ENCODE data around the gene ZNF862.

Gene ZNF862

DNA sequence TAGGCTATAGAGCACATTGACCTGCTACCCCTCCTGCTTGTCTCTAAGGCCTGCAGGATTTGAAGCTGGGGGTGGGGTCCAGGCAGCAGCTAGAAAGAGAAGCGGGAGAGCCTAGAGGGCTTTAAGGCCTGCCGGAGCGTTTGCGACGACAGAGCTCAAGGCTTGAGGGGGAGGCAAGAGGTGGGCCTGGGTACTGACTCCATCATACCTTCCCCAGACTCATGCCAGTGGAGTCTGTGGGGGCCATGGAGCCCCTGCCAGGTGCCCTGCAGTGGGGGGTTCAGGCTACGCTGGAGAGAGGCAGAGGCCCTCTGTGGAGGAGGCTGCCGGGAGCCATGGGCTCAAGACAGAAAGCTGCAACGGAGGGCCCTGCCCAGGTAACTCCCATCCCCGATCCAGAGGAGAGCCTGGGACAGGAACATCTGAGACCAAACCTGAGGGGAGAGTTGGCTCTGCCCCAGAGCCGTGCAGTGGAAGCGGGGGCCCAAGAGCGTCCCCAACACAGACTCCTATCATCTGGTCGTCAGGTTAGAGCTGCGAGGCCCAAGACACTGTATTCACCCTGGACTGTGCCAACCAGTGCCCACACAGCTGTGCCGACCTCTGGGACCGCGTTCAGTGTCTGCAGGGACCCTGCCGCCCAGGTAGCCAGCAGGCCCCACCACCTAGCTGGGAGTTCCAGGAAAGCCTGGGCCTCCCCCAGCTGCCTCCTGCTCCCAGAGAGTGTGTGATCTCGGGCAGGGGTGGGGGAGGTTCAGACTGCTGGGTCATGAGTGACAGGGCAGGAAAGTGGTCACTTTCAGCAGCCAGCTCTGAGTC lies 13.2 kb upstream of the ZNF862 start:
- ATAC-seq, result no peak; the same call in 2 of the 3 replicates
- no peak for TF ChIP-seq GLIS3 (CRISPR knock-in tag; IDR thresholded peaks at IDR 0.05)
- TF ChIP-seq ZNF70 (CRISPR knock-in tag; IDR thresholded peaks at IDR 0.05), result no peak
- TF ChIP-seq ZNF565 (CRISPR knock-in tag; conservative IDR thresholded peaks at IDR 0.05; ENCODE audit: low read depth), result no peak
- TF ChIP-seq ARNTL (CRISPR knock-in tag; IDR thresholded peaks at IDR 0.05; ENCODE audit: borderline replicate concordance, low read depth), result no peak
- no peak for TF ChIP-seq BACH2 (CRISPR knock-in tag; IDR thresholded peaks at IDR 0.05; ENCODE audit: borderline replicate concordance)
- TF ChIP-seq SNAI2 (CRISPR knock-in tag; IDR thresholded peaks at IDR 0.05), result no peak
- no peak for TF ChIP-seq TCF4 (CRISPR knock-in tag; IDR thresholded peaks at IDR 0.05; ENCODE audit: borderline replicate concordance)
- TF ChIP-seq ZFP3 (CRISPR knock-in tag; IDR thresholded peaks at IDR 0.05), result no peak
- no peak for TF ChIP-seq ZFP30 (CRISPR knock-in tag; IDR thresholded peaks at IDR 0.05)
- TF ChIP-seq RARB (CRISPR knock-in tag; IDR thresholded peaks at IDR 0.05), result no peak
- no peak for TF ChIP-seq POU6F1 (CRISPR knock-in tag; IDR thresholded peaks at IDR 0.05; ENCODE audit: borderline replicate concordance, low read depth)
- TF ChIP-seq, protein P1, sequence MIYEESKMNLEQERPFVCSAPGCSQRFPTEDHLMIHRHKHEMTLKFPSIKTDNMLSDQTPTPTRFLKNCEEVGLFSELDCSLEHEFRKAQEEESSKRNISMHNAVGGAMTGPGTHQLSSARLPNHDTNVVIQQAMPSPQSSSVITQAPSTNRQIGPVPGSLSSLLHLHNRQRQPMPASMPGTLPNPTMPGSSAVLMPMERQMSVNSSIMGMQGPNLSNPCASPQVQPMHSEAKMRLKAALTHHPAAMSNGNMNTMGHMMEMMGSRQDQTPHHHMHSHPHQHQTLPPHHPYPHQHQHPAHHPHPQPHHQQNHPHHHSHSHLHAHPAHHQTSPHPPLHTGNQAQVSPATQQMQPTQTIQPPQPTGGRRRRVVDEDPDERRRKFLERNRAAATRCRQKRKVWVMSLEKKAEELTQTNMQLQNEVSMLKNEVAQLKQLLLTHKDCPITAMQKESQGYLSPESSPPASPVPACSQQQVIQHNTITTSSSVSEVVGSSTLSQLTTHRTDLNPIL (CRISPR knock-in tag; IDR thresholded peaks at IDR 0.05; ENCODE audit: low read depth), result no peak
- TF ChIP-seq CSDC2 (CRISPR knock-in tag; IDR thresholded peaks at IDR 0.05), result no peak
- no peak for TF ChIP-seq ZC3H10 (CRISPR knock-in tag; IDR thresholded peaks at IDR 0.05)

DNA sequence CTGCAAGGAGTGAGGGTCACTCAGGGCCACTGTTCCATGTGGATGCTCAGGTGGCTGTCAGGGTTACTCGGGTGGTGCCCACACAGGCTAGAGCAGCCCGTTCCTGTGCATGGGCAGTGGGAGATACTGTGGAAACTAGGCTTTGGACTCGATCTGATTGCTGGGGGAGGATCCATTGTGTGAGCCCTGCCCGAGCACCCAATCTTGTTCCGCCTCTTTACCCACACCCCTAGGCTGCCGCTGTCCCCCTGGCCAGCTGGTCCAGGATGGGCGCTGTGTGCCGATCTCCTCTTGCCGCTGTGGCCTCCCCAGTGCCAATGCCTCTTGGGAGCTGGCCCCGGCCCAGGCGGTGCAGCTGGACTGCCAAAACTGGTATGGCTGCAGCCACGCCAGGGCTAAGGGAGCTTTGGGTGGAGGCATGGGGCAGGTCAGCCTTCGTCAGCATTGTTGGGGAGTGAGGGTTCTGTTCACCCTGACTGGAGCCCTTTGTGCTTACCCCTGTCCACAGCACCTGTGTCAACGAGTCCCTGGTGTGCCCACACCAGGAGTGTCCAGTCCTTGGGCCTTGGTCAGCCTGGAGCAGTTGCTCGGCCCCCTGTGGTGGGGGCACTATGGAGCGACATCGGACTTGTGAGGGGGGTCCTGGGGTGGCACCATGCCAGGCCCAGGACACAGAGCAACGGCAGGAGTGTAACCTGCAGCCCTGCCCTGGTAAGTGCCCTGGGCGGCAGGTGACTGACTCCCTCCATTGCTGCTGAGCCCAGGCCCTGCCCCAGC lies 12.4 kb upstream of the ZNF862 start:
- no peak for ATAC-seq
- TF ChIP-seq POU6F1 (CRISPR knock-in tag; IDR thresholded peaks at IDR 0.05; ENCODE audit: borderline replicate concordance, low read depth), result no peak
- TF ChIP-seq ZNF70 (CRISPR knock-in tag; IDR thresholded peaks at IDR 0.05), result no peak
- TF ChIP-seq TOX (CRISPR knock-in tag; IDR thresholded peaks at IDR 0.05; ENCODE audit: borderline replicate concordance), result no peak
- TF ChIP-seq ZFP30 (CRISPR knock-in tag; IDR thresholded peaks at IDR 0.05), result no peak
- TF ChIP-seq SNAI2 (CRISPR knock-in tag; IDR thresholded peaks at IDR 0.05), result no peak
- TF ChIP-seq CSDC2 (CRISPR knock-in tag; IDR thresholded peaks at IDR 0.05), result no peak
- TF ChIP-seq ARNTL (CRISPR knock-in tag; IDR thresholded peaks at IDR 0.05; ENCODE audit: borderline replicate concordance, low read depth), result no peak
- TF ChIP-seq, protein P2, sequence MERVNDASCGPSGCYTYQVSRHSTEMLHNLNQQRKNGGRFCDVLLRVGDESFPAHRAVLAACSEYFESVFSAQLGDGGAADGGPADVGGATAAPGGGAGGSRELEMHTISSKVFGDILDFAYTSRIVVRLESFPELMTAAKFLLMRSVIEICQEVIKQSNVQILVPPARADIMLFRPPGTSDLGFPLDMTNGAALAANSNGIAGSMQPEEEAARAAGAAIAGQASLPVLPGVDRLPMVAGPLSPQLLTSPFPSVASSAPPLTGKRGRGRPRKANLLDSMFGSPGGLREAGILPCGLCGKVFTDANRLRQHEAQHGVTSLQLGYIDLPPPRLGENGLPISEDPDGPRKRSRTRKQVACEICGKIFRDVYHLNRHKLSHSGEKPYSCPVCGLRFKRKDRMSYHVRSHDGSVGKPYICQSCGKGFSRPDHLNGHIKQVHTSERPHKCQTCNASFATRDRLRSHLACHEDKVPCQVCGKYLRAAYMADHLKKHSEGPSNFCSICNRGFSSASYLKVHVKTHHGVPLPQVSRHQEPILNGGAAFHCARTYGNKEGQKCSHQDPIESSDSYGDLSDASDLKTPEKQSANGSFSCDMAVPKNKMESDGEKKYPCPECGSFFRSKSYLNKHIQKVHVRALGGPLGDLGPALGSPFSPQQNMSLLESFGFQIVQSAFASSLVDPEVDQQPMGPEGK (CRISPR knock-in tag; IDR thresholded peaks at IDR 0.05; ENCODE audit: borderline replicate concordance), result no peak
- TF ChIP-seq ZNF565 (CRISPR knock-in tag; conservative IDR thresholded peaks at IDR 0.05; ENCODE audit: low read depth), result no peak
- TF ChIP-seq ISL1 (CRISPR knock-in tag; IDR thresholded peaks at IDR 0.05), result no peak
- TF ChIP-seq ESRRG (CRISPR knock-in tag; IDR thresholded peaks at IDR 0.05), result no peak
- TF ChIP-seq, protein P3, sequence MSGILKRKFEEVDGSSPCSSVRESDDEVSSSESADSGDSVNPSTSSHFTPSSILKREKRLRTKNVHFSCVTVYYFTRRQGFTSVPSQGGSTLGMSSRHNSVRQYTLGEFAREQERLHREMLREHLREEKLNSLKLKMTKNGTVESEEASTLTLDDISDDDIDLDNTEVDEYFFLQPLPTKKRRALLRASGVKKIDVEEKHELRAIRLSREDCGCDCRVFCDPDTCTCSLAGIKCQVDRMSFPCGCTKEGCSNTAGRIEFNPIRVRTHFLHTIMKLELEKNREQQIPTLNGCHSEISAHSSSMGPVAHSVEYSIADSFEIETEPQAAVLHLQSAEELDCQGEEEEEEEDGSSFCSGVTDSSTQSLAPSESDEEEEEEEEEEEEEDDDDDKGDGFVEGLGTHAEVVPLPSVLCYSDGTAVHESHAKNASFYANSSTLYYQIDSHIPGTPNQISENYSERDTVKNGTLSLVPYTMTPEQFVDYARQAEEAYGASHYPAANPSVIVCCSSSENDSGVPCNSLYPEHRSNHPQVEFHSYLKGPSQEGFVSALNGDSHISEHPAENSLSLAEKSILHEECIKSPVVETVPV (CRISPR knock-in tag; IDR thresholded peaks at IDR 0.05), result no peak
- TF ChIP-seq, protein P1 (CRISPR knock-in tag; IDR thresholded peaks at IDR 0.05; ENCODE audit: low read depth), result no peak

Data from SK-N-SH treated with all-trans-retinoic acid at 6 μM for 48 hours (cell line).